Bronchial epithelial cell (primary cell): ENCODE measurements around the gene ALX4. TPM values are rescaled to one million over a fixed set of nuclear protein-coding genes. Genes with fewer than 3 reads are reported as not detected.

ENCODE experiments used
- DNase-seq: peaks from one replicate; pipeline ENCODE4 v3.0.0-alpha.2; 2010; ENCODE audit warnings: low read depth
- FAIRE-seq: peaks from 2 replicates; lab custom pipeline; 2011; peaks lifted over from hg19 to GRCh38; lab: Jason Lieb, UNC
- H3K27me3 ChIP-seq: 2 replicates; pipeline ENCODE4 v1.5.1; 2011; ENCODE audit warnings: low read length; ENCODE audit not compliant: control insufficient read depth, insufficient read depth
- H3K36me3 ChIP-seq: 2 replicates; pipeline ENCODE4 v1.5.1; 2011; ENCODE audit warnings: low read length; ENCODE audit not compliant: control insufficient read depth, insufficient read depth
- H3K4me3 ChIP-seq: 2 replicates; pipeline ENCODE4 v1.5.1; 2011; ENCODE audit warnings: mild to moderate bottlenecking, low read depth, low read length, control low read depth
- total RNA-seq: library from RNA; depleted of rRNA; stranded (reverse); fragments of >200 nt; gene quantifications from 2 replicates; pipeline ENCODE4 v1.2.1, GENCODE V29; 2014
- TF ChIP-seq, protein P1 (sequence below): IDR thresholded peaks from 2 replicates; pipeline ENCODE4 v1.5.1; 2011; ENCODE audit warnings: mild to moderate bottlenecking, moderate library complexity, low read length, control low read depth, inconsistent platforms; ENCODE audit not compliant: insufficient read depth, severe bottlenecking

The ALX4 gene
- total RNA-seq, 1 donor from 2014 or later = under 0.01 TPM

DNA sequence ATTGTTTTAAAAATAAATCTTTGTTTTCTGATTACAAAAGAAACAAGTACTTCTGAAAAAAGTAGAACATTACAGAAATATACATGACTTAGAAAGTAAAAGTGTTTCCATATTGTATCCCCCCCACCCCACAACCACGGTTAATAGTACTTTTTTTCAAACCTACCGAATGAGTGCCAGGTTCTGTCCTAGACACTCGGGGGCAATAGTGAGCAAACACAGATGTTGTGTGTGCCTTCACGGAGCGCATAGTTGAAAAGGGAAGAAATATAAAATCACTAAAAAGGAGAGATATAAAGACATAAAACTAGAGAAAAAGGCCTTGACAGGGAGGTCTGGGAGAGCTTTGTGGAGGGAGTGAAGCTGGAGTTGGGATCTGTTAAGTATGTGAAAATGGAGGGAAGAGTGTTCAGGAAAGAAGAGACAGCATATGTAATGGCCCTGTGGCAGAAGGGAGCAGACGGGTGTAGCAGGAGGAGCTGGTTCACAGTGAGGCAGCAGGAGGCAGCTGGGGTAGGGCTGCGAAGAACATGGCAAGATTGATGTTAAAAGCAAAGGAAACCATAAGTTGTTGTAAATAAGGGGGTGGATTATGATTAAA lies 42.1 kb upstream of the ALX4 start:
- Histone ChIP-seq H3K4me3 (no peak overlapping the region), H3K36me3 (no peaks in the 10 kb centered on the region), H3K27me3 (peaks cover 2% of the 10 kb centered on the region)
- TF ChIP-seq, protein P1, sequence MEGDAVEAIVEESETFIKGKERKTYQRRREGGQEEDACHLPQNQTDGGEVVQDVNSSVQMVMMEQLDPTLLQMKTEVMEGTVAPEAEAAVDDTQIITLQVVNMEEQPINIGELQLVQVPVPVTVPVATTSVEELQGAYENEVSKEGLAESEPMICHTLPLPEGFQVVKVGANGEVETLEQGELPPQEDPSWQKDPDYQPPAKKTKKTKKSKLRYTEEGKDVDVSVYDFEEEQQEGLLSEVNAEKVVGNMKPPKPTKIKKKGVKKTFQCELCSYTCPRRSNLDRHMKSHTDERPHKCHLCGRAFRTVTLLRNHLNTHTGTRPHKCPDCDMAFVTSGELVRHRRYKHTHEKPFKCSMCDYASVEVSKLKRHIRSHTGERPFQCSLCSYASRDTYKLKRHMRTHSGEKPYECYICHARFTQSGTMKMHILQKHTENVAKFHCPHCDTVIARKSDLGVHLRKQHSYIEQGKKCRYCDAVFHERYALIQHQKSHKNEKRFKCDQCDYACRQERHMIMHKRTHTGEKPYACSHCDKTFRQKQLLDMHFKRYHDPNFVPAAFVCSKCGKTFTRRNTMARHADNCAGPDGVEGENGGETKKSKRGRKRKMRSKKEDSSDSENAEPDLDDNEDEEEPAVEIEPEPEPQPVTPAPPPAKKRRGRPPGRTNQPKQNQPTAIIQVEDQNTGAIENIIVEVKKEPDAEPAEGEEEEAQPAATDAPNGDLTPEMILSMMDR = no peak
- FAIRE-seq (no peak), DNase-seq (no peak)

DNA sequence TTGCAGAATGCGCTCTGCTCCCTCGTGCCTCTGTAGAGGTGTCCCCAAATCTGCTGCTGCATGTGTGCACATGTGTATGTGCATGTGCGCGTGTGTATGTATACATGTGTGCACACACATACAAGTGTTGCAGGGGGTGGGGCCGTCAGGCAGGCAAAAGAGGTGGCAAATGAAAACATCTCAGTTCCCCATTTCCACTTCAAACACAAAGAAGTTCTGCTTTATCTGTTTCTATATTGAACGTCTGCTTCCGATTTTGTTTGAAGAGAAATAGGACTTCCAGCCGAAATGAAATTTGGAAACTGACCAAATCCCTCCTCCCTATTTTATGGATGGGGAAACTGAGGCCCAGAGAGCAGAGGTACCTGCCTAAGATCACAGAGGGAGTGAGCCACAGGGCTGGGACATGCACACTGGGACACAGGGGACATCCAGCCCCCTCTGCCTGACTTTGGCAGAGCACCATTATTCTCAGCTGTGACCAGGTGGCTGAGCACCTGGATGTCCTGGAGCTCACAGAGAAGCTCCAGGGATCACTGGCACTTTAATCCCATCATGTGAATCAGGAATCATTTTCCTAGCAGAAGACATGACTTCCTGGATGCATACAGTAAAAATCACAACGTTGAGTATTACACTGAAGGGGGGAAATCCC lies 41.2 kb upstream of the ALX4 start:
- Histone ChIP-seq H3K27me3 (peaks cover 2% of the 10 kb centered on the region), H3K36me3 (no peaks in the 10 kb centered on the region), H3K4me3 (no peak overlapping the region)
- DNase-seq = no peak
- FAIRE-seq = no peak
- TF ChIP-seq, protein P1 = no peak

DNA sequence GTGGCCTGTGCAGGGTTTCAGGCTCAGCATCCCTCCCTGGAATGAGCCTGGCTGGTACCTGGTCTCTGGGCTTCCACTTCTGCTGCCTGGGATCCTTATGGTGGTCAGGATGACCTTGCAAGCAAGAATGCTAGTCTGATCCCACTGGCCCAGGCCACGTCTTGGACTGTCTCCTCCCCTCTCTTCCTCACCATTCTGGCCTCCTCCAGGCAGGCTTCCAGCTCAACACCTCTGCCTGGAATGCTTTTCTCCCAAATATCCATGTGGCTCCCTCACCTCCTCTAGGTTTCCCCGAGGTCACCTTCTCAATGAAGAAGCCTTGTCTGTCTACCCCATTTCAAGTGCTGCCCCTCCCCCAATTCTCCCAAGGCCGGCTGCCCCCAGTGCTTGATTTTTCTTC lies 39.4 kb upstream of the ALX4 start:
- no peak for FAIRE-seq
- H3K27me3 ChIP-seq = peaks cover 2% of the 10 kb centered on the region

DNA sequence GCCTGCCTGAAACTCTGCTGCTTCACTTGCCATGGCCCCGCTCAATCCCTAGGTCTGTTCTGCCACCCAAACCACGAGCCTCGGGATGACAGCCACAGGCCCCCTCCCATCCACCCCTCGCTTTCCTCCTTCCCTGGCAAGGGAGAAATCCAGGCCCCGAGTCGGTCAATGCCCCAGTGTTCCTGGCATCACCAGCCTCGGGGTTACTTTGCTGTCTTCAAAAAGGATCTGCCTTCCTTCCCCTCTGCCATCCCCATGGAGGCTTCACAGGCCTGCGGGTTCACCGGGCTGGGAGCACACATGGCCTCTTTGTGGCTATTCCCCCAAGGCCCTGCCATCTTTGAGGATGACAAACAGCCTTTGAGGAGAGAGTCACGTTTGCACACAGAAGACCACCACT lies 38.8 kb upstream of the ALX4 start:
- no peaks in the 10 kb centered on the region for H3K36me3 ChIP-seq
- FAIRE-seq (no peak), DNase-seq (no peak)
- peaks cover 2% of the 10 kb centered on the region for H3K27me3 ChIP-seq
- TF ChIP-seq, protein P1 = no peak
- H3K4me3 ChIP-seq = no peak overlapping the region

More for the DNA sequence above, 39.4 kb upstream of the ALX4 start:
- DNase-seq = no peak
- Histone ChIP-seq H3K36me3 (no peaks in the 10 kb centered on the region), H3K4me3 (no peak overlapping the region)
- TF ChIP-seq, protein P1 = no peak

DNA sequence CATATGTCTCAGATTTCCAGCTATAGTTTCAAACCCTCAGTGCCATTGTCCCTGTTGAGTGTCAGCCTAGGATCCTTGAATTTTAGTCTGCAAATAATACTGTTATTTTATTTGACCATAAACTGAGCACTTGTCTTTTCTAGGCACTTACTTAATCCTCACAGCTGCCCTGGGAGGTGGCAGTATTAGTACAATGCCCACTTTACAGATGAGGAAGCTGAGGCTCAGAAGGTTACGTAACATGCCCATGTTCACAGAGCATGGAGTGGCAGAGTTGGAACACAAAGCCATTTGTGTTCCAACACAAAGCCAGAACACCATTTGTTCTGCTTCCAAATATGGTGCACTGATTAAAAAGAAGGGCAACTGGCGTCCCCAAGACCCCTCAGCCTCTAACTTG lies 38.2 kb upstream of the ALX4 start:
- FAIRE-seq = no peak
- TF ChIP-seq, protein P1 = no peak

More for the DNA sequence above, 38.2 kb upstream of the ALX4 start:
- no peaks in the 10 kb centered on the region for H3K36me3 ChIP-seq
- H3K27me3 ChIP-seq = peaks cover 2% of the 10 kb centered on the region
- no peak overlapping the region for H3K4me3 ChIP-seq
- DNase-seq = no peak
